ENCODE results near the gene CFH. TPM values are rescaled to one million over a fixed set of nuclear protein-coding genes. Genes with fewer than 3 reads are reported as not detected.

Gene CFH
- total RNA-seq, 4 donors from 2014 or later = 10.7 to 78.4 (median 30.1) TPM

DNA sequence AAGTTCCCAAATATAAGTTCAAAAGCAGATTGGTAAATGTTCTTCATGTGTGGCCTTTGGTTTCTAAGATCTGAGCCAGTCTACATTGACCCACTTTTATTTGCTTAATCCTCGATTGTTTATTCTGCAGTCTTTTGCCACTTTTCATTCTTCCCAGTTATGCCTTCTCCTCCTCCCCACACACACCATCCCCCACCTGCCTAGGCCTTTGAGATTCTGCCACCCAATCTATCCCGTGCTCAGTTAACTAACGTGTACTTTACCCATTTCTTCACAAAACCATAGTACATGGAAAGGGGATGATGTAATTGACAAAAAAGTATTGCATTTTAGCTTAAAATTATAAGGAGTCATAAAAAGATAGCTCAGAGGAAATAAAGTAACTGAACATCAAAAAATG lies 3.7 kb downstream of the CFH start:
- Histone ChIP-seq H3K27me3 (no peaks in the 10 kb centered on the region), H3K36me3 (no peaks in the 10 kb centered on the region), H3K4me3 (peak overlapping the region in 2 of 4 donors; percentile 30 to 35), H3K27ac (no peak overlapping the region), H3K4me1 (no peaks in the 10 kb centered on the region), H3K9me3 (no peaks in the 10 kb centered on the region)
- TF ChIP-seq, protein P1, sequence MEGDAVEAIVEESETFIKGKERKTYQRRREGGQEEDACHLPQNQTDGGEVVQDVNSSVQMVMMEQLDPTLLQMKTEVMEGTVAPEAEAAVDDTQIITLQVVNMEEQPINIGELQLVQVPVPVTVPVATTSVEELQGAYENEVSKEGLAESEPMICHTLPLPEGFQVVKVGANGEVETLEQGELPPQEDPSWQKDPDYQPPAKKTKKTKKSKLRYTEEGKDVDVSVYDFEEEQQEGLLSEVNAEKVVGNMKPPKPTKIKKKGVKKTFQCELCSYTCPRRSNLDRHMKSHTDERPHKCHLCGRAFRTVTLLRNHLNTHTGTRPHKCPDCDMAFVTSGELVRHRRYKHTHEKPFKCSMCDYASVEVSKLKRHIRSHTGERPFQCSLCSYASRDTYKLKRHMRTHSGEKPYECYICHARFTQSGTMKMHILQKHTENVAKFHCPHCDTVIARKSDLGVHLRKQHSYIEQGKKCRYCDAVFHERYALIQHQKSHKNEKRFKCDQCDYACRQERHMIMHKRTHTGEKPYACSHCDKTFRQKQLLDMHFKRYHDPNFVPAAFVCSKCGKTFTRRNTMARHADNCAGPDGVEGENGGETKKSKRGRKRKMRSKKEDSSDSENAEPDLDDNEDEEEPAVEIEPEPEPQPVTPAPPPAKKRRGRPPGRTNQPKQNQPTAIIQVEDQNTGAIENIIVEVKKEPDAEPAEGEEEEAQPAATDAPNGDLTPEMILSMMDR (IDR thresholded peaks at IDR 0.05) = no peak
- TF ChIP-seq POLR2A (IDR thresholded peaks at IDR 0.05) = no peak
- no peak for DNase-seq

DNA sequence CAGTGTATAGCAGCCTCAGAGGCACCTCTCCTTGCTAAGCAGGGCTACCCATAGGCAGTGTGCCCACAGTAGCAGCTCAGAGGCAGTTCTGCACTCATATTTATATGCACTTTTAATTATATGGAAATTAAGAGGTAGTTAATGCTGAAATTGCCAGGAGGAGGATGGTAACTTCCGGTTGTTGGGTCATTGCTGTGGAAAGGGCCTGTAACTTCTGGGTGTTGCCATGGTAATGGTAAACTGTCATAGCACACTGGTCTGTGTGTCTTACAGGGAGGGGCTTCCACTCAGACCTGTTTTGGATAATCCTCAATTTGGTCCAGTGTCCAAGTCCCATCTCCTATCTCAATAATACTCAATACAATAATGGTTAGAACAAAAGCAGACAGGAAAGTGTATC lies 7.6 kb downstream of the CFH start:
- Histone ChIP-seq H3K4me3 (no peak overlapping the region), H3K36me3 (no peaks in the 10 kb centered on the region), H3K4me1 (no peaks in the 10 kb centered on the region), H3K27ac (no peak overlapping the region), H3K27me3 (no peaks in the 10 kb centered on the region), H3K9me3 (no peaks in the 10 kb centered on the region)
- DNase-seq = no peak
- TF ChIP-seq, protein P1 (IDR thresholded peaks at IDR 0.05) = no peak
- TF ChIP-seq POLR2A (IDR thresholded peaks at IDR 0.05) = no peak

DNA sequence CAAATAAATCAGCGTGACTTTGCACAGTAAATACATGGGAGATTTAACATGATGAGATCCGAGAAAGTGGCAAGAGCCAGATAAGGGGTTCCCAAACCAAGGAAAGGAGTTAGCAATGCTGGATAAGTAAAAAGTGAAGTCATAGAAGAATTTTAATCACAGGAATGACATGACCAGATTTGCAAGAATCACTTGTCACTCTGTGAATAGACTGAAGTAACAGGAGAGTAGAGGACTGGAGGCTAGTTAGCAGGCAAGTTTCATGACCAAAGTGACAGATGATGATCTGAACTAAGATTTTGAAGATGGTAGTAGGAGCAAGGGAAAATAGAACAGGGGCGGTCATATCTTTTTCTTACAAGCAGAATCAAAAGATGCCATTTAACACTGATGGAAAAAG lies 8.4 kb downstream of the CFH start:
- no peak for TF ChIP-seq POLR2A (IDR thresholded peaks at IDR 0.05)
- TF ChIP-seq, protein P1 (IDR thresholded peaks at IDR 0.05) = no peak
- Histone ChIP-seq H3K4me3 (no peak overlapping the region), H3K9me3 (no peaks in the 10 kb centered on the region), H3K27me3 (no peaks in the 10 kb centered on the region), H3K36me3 (no peaks in the 10 kb centered on the region), H3K27ac (no peak overlapping the region), H3K4me1 (no peaks in the 10 kb centered on the region)
- no peak for DNase-seq

GRCh38 chr1:196660852-196661251 lies 9.0 kb downstream of the CFH start:
- no peak for DNase-seq
- Histone ChIP-seq H3K4me3 (no peak overlapping the region), H3K36me3 (no peaks in the 10 kb centered on the region), H3K4me1 (no peaks in the 10 kb centered on the region), H3K9me3 (no peaks in the 10 kb centered on the region), H3K27ac (no peak overlapping the region), H3K27me3 (no peaks in the 10 kb centered on the region)
- TF ChIP-seq, protein P1 (IDR thresholded peaks at IDR 0.05) = peak in 4 of 6 experiments; percentile 49 to 82 (median 72)
- no peak for TF ChIP-seq POLR2A (IDR thresholded peaks at IDR 0.05)

GRCh38 chr1:196661345-196661744 lies 9.5 kb downstream of the CFH start:
- Histone ChIP-seq H3K4me1 (no peaks in the 10 kb centered on the region), H3K9me3 (no peaks in the 10 kb centered on the region), H3K27ac (no peak overlapping the region), H3K36me3 (no peaks in the 10 kb centered on the region), H3K27me3 (no peaks in the 10 kb centered on the region), H3K4me3 (no peak overlapping the region)
- DNase-seq = no peak
- TF ChIP-seq POLR2A (IDR thresholded peaks at IDR 0.05) = no peak
- TF ChIP-seq, protein P1 (IDR thresholded peaks at IDR 0.05) = no peak

DNA sequence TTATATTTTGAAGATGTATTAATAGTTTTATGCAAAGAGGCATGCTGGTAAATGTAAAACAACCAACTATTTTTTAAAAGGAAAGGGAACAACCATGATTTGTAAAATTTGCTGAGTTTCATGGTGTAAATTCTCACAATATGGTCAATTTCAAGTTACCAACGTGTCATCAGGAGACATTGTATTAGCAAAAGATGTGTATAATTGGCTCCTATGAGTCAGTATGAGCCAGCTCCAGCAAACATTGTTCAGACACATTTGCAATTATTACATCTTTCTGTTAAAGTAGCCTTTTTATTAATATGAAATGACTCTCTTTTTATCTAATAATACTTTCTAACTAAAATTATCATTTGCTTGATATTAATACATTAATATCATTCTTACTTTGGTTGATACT lies 15.3 kb downstream of the CFH start:
- Histone ChIP-seq H3K27me3 (no peaks in the 10 kb centered on the region), H3K4me1 (no peaks in the 10 kb centered on the region), H3K4me3 (no peak overlapping the region), H3K27ac (no peak overlapping the region), H3K9me3 (no peaks in the 10 kb centered on the region), H3K36me3 (no peaks in the 10 kb centered on the region)
- DNase-seq = no peak
- no peak for TF ChIP-seq POLR2A (IDR thresholded peaks at IDR 0.05)
- TF ChIP-seq, protein P1 (IDR thresholded peaks at IDR 0.05) = no peak
